ENCODE measurements around the gene CSTPP1. TPM values are rescaled to one million over a fixed set of nuclear protein-coding genes. Genes with fewer than 3 reads are reported as not detected.

Gene CSTPP1
- total and polyA plus RNA-seq, 2 of the 8 experiments (the other 6 are each of a cell fraction or from before 2014, with no cell fraction given), result 24.2 to 28.7 TPM

- Histone ChIP-seq H3K4me2 (ENCODE audit: insufficient read depth in 1 of 2, low read depth in 2 of 2, low read length in 2 of 2) (no peak overlapping the region), H4K91ac (replicated peaks; ENCODE audit: insufficient read length, low read length) (no peak overlapping the region), H3K23me2 (ENCODE audit: low read depth, low read length) (no peaks in the 10 kb centered on the region), H2BK12ac (ENCODE audit: low read depth, low read length) (no peak overlapping the region), H3K79me2 (ENCODE audit: control insufficient read depth in 1 of 2, insufficient read depth in 2 of 2, low read length in 2 of 2) (no peaks in the 10 kb centered on the region), H3K4me3 (ENCODE audit: extremely low read depth in 1 of 4, insufficient read depth in 2 of 4, low read depth in 3 of 4, low read length in 4 of 4) (no peak overlapping the region), H3K79me1 (ENCODE audit: low read depth, low read length) (no peaks in the 10 kb centered on the region), H3K4ac (replicated peaks; ENCODE audit: insufficient read length, low read depth, low read length) (no peak overlapping the region), H2AK5ac (ENCODE audit: low read depth, low read length) (no peak overlapping the region), H4K20me1 (replicated peaks in 1 of 2; ENCODE audit: control insufficient read depth in 1 of 2, insufficient read depth in 2 of 2, low read length in 2 of 2) (no peaks in the 10 kb centered on the region), H3K9me3 (ENCODE audit: insufficient read depth in 2 of 2, low read depth in 1 of 2, low read length in 1 of 2) (no peaks in the 10 kb centered on the region), H4K5ac (ENCODE audit: insufficient read length, low read depth, low read length) (no peak overlapping the region), H2BK5ac (ENCODE audit: low read depth, low read length) (no peak overlapping the region), H3K56ac (replicated peaks; ENCODE audit: insufficient read length, low read depth, low read length) (no peak overlapping the region), H2BK15ac (ENCODE audit: low read length) (no peak overlapping the region), H3K4me1 (replicated peaks in 1 of 4; ENCODE audit: control insufficient read depth in 3 of 4, insufficient read depth in 4 of 4, low read length in 3 of 4) (peaks cover 0 to 4% (median 3%) of the 10 kb centered on the region in 4 experiments; a peak in 3 of 7 replicates), H2AFZ (ENCODE audit: low read length) (no peak overlapping the region), H3K18ac (ENCODE audit: extremely low read depth, low read length) (no peak overlapping the region), H3K36me3 (ENCODE audit: control insufficient read depth in 2 of 4, insufficient read depth in 4 of 4, low read length in 3 of 4) (no peaks in the 10 kb centered on the region), H3K27me3 (replicated peaks in 1 of 4; ENCODE audit: control insufficient read depth in 3 of 4, extremely low read depth in 1 of 4, insufficient read depth in 3 of 4, low read length in 3 of 4) (no peaks in the 10 kb centered on the region), H2BK20ac (ENCODE audit: low read length) (no peak overlapping the region), H2BK120ac (replicated peaks; ENCODE audit: low read depth, low read length) (no peak overlapping the region), H3K9ac (replicated peaks in 1 of 4; ENCODE audit: extremely low read depth in 1 of 4, low read depth in 3 of 4, low read length in 3 of 4) (no peak overlapping the region), H4K8ac (ENCODE audit: extremely low read depth, insufficient read depth, low read length) (no peak overlapping the region), H3K14ac (ENCODE audit: insufficient read length) (no peak overlapping the region), H3K27ac (ENCODE audit: low read depth, low read length) (no peak overlapping the region), H3K23ac (ENCODE audit: insufficient read length) (no peak overlapping the region)
- DNase-seq (ENCODE audit: low read depth in 1 of 2, low spot score in 2 of 2), result no peak
- ChIA-PET POLR2A (ENCODE audit: partially characterized antibody) (no interaction called here), CTCF (ENCODE audit: partially characterized antibody) (interaction anchor here (1.1 to 1.2 kb wide), 2 partner anchors 31 to 93 kb away, joined by 3 read pairs; no protein-coding TSS in a partner anchor)
- WGBS, 2 experiments (ENCODE audit: extremely low coverage in 1 of 2, insufficient coverage in 1 of 2, insufficient read length in 1 of 2, insufficient replicate concordance in 2 of 2, low coverage in 1 of 2, low lambda C conversion rate in 2 of 2, missing lambda C conversion rate in 1 of 2), result 97% methylated on average over 1 of the region's 1 CpG; no CpG with 5 or more reads in 1 of the 2 experiments
- TF ChIP-seq TEAD4 (IDR thresholded peaks at IDR 0.05; ENCODE audit: low read depth, low read length) (no peak), SIRT6 (IDR thresholded peaks at IDR 0.05; ENCODE audit: low read length) (no peak), CREB1 (IDR thresholded peaks at IDR 0.05) (no peak), KDM4A (IDR thresholded peaks at IDR 0.05; ENCODE audit: low read depth, low read length, severe bottlenecking) (no peak), USF2 (IDR thresholded peaks at IDR 0.05; ENCODE audit: low read length) (no peak), GTF2F1 (IDR thresholded peaks at IDR 0.05; ENCODE audit: borderline replicate concordance, low read depth, low read length) (no peak), CBX8 (IDR thresholded peaks at IDR 0.05; ENCODE audit: borderline replicate concordance, low read depth, low read length) (no peak), SIX5 (IDR thresholded peaks at IDR 0.05; ENCODE audit: low read depth, low read length) (no peak), SAP30 (IDR thresholded peaks at IDR 0.05; ENCODE audit: insufficient read depth, insufficient replicate concordance, low read length) (no peak), CTBP2 (IDR thresholded peaks at IDR 0.05; ENCODE audit: borderline replicate concordance, insufficient read depth, insufficient read length, low read length) (no peak)
- FAIRE-seq, result no peak
Observed at GRCh38 chr11:47055534-47055933, 119.0 kb downstream of the CSTPP1 start.
